Subcutaneous adipose tissue (tissue), 4 donors: ENCODE results near the gene REX1BD. TPM values are rescaled to one million over a fixed set of nuclear protein-coding genes. Genes with fewer than 3 reads are reported as not detected.

Experiments
- CTCF ChIP-seq: fragments of 450-650 bp; IDR thresholded peaks from one replicate; pipeline ENCODE4 v1.5.1; 2016; ENCODE audit warnings: low read depth, mild to moderate bottlenecking, control low read depth, antibody characterized with exemption, moderate library complexity
- total RNA-seq, 4 donors: library from RNA; depleted of rRNA; stranded (reverse); fragments of >200 nt; gene quantifications; one replicate each; pipeline ENCODE4 v1.1.0, GENCODE V29; 2016

REX1BD gene
- total RNA-seq, 4 donors from 2014 or later = 49.1 to 128 (median 99.7) TPM

- TF ChIP-seq CTCF = no peak
These were observed 20.2 kb upstream of the REX1BD start for GRCh38 chr19:18568367-18568766.

GRCh38 chr19:18571564-18572344 lies 16.8 kb upstream of the REX1BD start, which contains the start of gene UBA52:
UBA52 (plus strand) TSS chr19:18571857; CDS start chr19:18573301, 1,444 bp downstream.
- no peak for TF ChIP-seq CTCF

GRCh38 chr19:18574691-18575291 lies 13.8 kb upstream of the REX1BD start:
- TF ChIP-seq CTCF = no peak

GRCh38 chr19:18576383-18576782 lies 12.2 kb upstream of the REX1BD start:
- no peak for TF ChIP-seq CTCF

- no peak for TF ChIP-seq CTCF
These were observed 11.2 kb upstream of the REX1BD start for GRCh38 chr19:18577365-18577914.

- TF ChIP-seq CTCF = no peak
These were observed 8.3 kb upstream of the REX1BD start for GRCh38 chr19:18580311-18580710.

- TF ChIP-seq CTCF = no peak
These were observed 2.3 kb upstream of the REX1BD start for GRCh38 chr19:18586306-18586705.
